Endodermal cell (in vitro differentiated cells): ENCODE data around the gene TMEM50B. TPM values are rescaled to one million over a fixed set of nuclear protein-coding genes. Genes with fewer than 3 reads are reported as not detected.
"Not testable (repeated sequence)": the region's sequence is repeated elsewhere in the genome, so short reads cannot be mapped to it uniquely, and the experiment has no call there.

ENCODE experiments used
- DNase-seq: peaks from one replicate; pipeline ENCODE4 v3.0.0-alpha.2; 2017
- H3K27ac ChIP-seq: 2 replicates; pipeline ENCODE4 v1.5.1; 2013; ENCODE audit warnings: mild to moderate bottlenecking, low read depth, low read length, moderate library complexity
- H3K27me3 ChIP-seq: 2 replicates; pipeline ENCODE4 v1.6.1; 2013; ENCODE audit warnings: mild to moderate bottlenecking, low read length, moderate library complexity; ENCODE audit not compliant: insufficient read depth, control insufficient read depth, poor library complexity, severe bottlenecking
- H3K36me3 ChIP-seq: 2 replicates; pipeline ENCODE4 v1.7.0; 2013; ENCODE audit warnings: mild to moderate bottlenecking, low read length, moderate library complexity; ENCODE audit not compliant: control insufficient read depth, insufficient read depth
- H3K4me1 ChIP-seq: one replicate; pipeline ENCODE4 v1.7.0; 2013; ENCODE audit warnings: low read length; ENCODE audit not compliant: control insufficient read depth, insufficient read depth
- H3K4me3 ChIP-seq: 2 replicates; pipeline ENCODE4 v1.5.1; 2013; ENCODE audit warnings: mild to moderate bottlenecking, low read length, moderate library complexity
- H3K9ac ChIP-seq: 2 replicates; pipeline ENCODE4 v1.6.1; 2013; ENCODE audit warnings: mild to moderate bottlenecking, low read length, moderate library complexity; ENCODE audit not compliant: poor library complexity, severe bottlenecking; ENCODE audit errors: extremely low read depth
- H3K9me3 ChIP-seq: 2 replicates; pipeline ENCODE4 v1.6.1; 2013; ENCODE audit warnings: mild to moderate bottlenecking, low read length, moderate library complexity; ENCODE audit not compliant: control insufficient read depth
- H3K27ac Mint-ChIP-seq: 2 replicates; pipeline ENCODE4 v1.8.0; 2020; ENCODE audit warnings: mixed read lengths
- H3K27me3 Mint-ChIP-seq: 2 replicates; pipeline ENCODE4 v1.8.0; 2021; ENCODE audit warnings: mild to moderate bottlenecking, mixed read lengths; ENCODE audit not compliant: insufficient read depth
- H3K36me3 Mint-ChIP-seq: 2 replicates; pipeline ENCODE4 v1.8.0; 2020; ENCODE audit warnings: low read depth, mixed read lengths
- H3K4me1 Mint-ChIP-seq: 2 replicates; pipeline ENCODE4 v1.8.0; 2020; ENCODE audit warnings: mixed read lengths
- H3K4me3 Mint-ChIP-seq: 2 replicates; pipeline ENCODE4 v1.8.0; 2020; ENCODE audit warnings: mild to moderate bottlenecking, moderate library complexity, mixed read lengths
- H3K9me3 Mint-ChIP-seq: 2 replicates; pipeline ENCODE4 v1.8.0; 2020; ENCODE audit warnings: mild to moderate bottlenecking, mixed read lengths
- CTCF ChIP-seq: fragments of 200-600 bp; sonication (generic); conservative IDR thresholded peaks from 2 replicates; pipeline ENCODE4 v1.5.0; 2021; ENCODE audit warnings: antibody characterized with exemption, mild to moderate bottlenecking
- WGBS, 2 experiments: methylation state at CpG; one replicate each; pipeline versions ENCODE4 v1.1.5 to v1.1.7; 2013; ENCODE audit warnings: missing lambda C conversion rate in 2 of 2, mixed read lengths in 1 of 2; ENCODE audit not compliant: insufficient coverage in 1 of 2, insufficient read length in 1 of 2; 5-methylcytosine and 5-hydroxymethylcytosine counted together
- total RNA-seq, 2 donors: library from RNA; stranded (reverse); fragmentation: NEBNext Ultra II Directional in 1 of 2; extraction: Animal tissue kit (Norgen Biotek cat#: 25700) in 1 of 2; gene quantifications; 2 replicates in 1 of 2; 3 replicates in 1 of 2; pipeline ENCODE4 v1.2.1, GENCODE V29; 2021

Gene TMEM50B
- total RNA-seq, 2 donors from 2014 or later = 35.8 to 57.2 TPM

- no peak for DNase-seq
- no peak overlapping the region for H3K9ac ChIP-seq
- Mint-ChIP-seq H3K4me1 (peaks cover 4% of the 10 kb centered on the region), H3K27me3 (no peaks in the 10 kb centered on the region), H3K9me3 (peaks cover 9% of the 10 kb centered on the region), H3K36me3 (peaks cover 17% of the 10 kb centered on the region), H3K4me3 (no peak overlapping the region), H3K27ac (no peak overlapping the region)
- no peaks in the 10 kb centered on the region for H3K4me1 ChIP-seq
- H3K27me3 ChIP-seq = no peaks in the 10 kb centered on the region
- 96 to 97% methylated on average over 4 to 5 of the region's 7 CpGs for WGBS, 2 experiments
- no peak overlapping the region for H3K27ac ChIP-seq
- TF ChIP-seq CTCF = no peak
- peaks cover 4% of the 10 kb centered on the region for H3K36me3 ChIP-seq
- H3K4me3 ChIP-seq = no peak overlapping the region
- no peaks in the 10 kb centered on the region for H3K9me3 ChIP-seq
Measured at GRCh38 chr21:33477066-33477465, 2.7 kb downstream of the TMEM50B start.

DNA sequence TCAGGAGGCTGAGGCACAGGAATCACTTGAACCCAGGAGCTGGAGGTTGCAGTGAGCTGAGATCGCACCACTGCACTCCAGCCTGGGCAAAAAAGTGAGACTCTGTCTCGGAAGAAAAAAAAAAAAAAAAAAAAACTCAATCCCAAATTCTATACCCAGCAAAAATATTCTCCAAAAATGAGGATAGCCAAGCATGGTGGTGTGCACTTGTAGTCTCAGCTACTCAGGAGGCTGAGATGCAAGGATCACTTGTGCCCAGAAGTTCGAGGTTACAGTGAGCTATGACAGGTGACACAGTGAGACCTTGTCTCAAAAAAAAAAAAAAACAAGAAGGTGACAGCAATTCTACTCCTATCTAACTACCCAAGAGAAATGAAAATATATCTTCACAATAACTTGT, 6.4 kb downstream of the TMEM50B start:
- H3K9me3 Mint-ChIP-seq = peaks cover 9% of the 10 kb centered on the region
- Histone ChIP-seq H3K4me3 (no peak overlapping the region), H3K27ac (no peak overlapping the region), H3K4me1 (no peaks in the 10 kb centered on the region), H3K27me3 (no peaks in the 10 kb centered on the region), H3K9me3 (no peaks in the 10 kb centered on the region), H3K36me3 (peaks cover 7% of the 10 kb centered on the region), H3K9ac (no peak overlapping the region)
- peaks cover 17% of the 10 kb centered on the region for H3K36me3 Mint-ChIP-seq
- no peak overlapping the region for H3K27ac Mint-ChIP-seq
- H3K27me3 Mint-ChIP-seq = no peaks in the 10 kb centered on the region
- H3K4me3 Mint-ChIP-seq = no peak overlapping the region
- no peak for DNase-seq
- WGBS, 2 experiments = 100% methylated on average over 3 of the region's 3 CpGs; no CpG with 5 or more reads in 1 of the 2 experiments
- TF ChIP-seq CTCF = no peak
- H3K4me1 Mint-ChIP-seq = peaks cover 2% of the 10 kb centered on the region

GRCh38 chr21:33470701-33471100, 9.1 kb downstream of the TMEM50B start:
- Mint-ChIP-seq H3K36me3 (peaks cover 17% of the 10 kb centered on the region), H3K9me3 (peaks cover 9% of the 10 kb centered on the region), H3K4me3 (no peak overlapping the region), H3K27me3 (no peaks in the 10 kb centered on the region), H3K4me1 (no peaks in the 10 kb centered on the region), H3K27ac (no peak overlapping the region)
- no peak for TF ChIP-seq CTCF
- Histone ChIP-seq H3K27ac (no peak overlapping the region), H3K27me3 (no peaks in the 10 kb centered on the region), H3K9ac (no peak overlapping the region), H3K4me1 (no peaks in the 10 kb centered on the region), H3K4me3 (no peak overlapping the region), H3K9me3 (no peaks in the 10 kb centered on the region), H3K36me3 (peaks cover 21% of the 10 kb centered on the region)
- 100% methylated on average over 2 of the region's 2 CpGs for WGBS, 2 experiments
- DNase-seq = no peak

DNA sequence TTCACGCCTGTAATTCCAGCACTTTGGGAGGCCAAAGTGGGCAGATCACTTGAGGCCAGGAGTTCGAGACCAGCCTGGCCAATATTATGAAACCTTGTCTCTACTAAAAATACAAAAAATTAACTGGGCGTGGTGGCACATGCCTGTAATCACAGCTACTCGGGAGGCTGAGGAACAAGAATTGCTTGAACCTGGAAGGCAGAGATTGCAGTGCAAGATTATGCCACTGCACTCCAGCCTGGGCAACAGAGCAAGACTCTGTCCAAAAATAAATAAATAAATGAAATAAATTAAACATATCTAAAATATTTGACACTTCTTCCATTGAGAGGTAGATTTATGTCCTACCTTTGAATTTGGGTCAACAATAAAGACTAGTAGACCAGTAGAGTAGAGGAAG, 10.6 kb downstream of the TMEM50B start:
- H3K36me3 Mint-ChIP-seq = peaks cover 22% of the 10 kb centered on the region

More for the DNA sequence above, 10.6 kb downstream of the TMEM50B start:
- not testable (repeated sequence) for H3K27me3 Mint-ChIP-seq, H3K4me1 ChIP-seq, H3K9me3 Mint-ChIP-seq, H3K9ac ChIP-seq, H3K9me3 ChIP-seq, H3K27ac Mint-ChIP-seq, DNase-seq, H3K4me3 ChIP-seq, H3K4me3 Mint-ChIP-seq, H3K27me3 ChIP-seq, H3K4me1 Mint-ChIP-seq, H3K27ac ChIP-seq
- H3K36me3 ChIP-seq = peaks cover 33% of the 10 kb centered on the region
- 91 to 97% methylated on average over 4 of the region's 4 CpGs for WGBS, 2 experiments
